SK-N-SH (cell line): Measurements from ENCODE around the gene TARBP1.

Source experiments
- EZH2phosphoT487 ChIP-seq: fragments of 200-600 bp; sonication (generic); IDR thresholded peaks from 2 replicates; pipeline ENCODE4 v1.6.1; 2017; ENCODE audit warnings: low read depth, mixed run types, mild to moderate bottlenecking, antibody characterized with exemption, moderate library complexity, borderline replicate concordance
- MXI1 ChIP-seq: IDR thresholded peaks from 2 replicates; pipeline ENCODE4 v1.6.1; 2012; ENCODE audit warnings: mild to moderate bottlenecking, low read depth, low read length, improper control_type of control experiment

DNA sequence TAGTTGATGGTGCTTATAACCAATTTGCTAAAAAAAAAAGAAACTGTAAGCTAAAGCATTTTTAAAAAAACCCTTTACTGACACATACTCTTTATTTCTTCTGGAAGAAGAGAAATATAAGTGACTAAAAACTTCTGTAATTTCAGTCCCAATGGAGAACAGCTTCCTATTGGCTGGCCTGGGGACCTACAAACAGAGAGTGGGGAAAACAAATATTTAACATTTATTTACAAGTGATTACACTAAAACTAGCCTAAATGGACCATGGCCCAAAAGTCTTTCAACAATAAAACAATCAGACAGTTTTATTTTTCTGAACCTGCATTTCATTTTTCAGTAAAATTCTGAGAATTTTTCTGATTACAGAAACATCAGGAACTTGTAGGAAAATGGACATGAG is 15.2 kb downstream of the TARBP1 start:
- TF ChIP-seq EZH2phosphoT487 (no peak), MXI1 (no peak)
